HG03159 (cell line): ENCODE measurements around the gene WFDC10A.
"Not testable (repeated sequence)": the region's sequence is repeated elsewhere in the genome, so short reads cannot be mapped to it uniquely, and the experiment has no call there.

Source experiments
- ATAC-seq: cut with Tn5 transposase; IDR thresholded peaks from one replicate; pipeline ENCODE4 v1.9.1; 2021; ENCODE audit warnings: mild to moderate bottlenecking, moderate library complexity; ENCODE audit not compliant: unreplicated experiment

Gene WFDC10A

DNA sequence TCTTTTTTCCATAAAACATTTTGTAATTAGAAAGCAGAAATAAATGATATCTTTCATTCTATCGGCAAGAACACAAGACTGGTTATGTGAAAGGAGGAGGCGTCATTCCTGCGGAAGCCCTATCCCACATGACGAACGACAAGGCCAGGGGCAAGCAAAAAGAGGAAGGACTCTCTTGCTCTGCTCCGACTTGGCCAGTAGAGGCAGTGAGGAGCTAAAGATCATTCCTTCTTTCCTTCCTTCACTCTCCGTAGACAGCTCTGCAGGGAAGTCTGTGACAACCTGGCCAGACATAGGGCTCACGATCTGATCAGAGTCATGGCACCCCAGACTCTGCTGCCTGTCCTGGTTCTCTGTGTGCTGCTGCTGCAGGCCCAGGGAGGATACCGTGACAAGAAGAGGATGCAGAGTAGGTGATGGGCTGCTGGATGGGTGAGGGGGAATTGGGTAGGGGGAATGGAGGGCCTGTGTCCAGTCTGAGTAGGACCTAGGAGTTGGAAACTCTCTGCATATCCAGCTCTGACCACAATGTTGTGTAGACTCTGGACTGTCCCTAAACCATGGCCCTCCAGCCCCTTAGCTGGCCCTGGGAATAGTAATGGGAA lies at the start of gene WFDC10A:
WFDC10A (plus strand) TSS at position 244 of the 605 bp plus-strand sequence; CDS start at position 319, 75 bp downstream.
- ATAC-seq = no peak

DNA sequence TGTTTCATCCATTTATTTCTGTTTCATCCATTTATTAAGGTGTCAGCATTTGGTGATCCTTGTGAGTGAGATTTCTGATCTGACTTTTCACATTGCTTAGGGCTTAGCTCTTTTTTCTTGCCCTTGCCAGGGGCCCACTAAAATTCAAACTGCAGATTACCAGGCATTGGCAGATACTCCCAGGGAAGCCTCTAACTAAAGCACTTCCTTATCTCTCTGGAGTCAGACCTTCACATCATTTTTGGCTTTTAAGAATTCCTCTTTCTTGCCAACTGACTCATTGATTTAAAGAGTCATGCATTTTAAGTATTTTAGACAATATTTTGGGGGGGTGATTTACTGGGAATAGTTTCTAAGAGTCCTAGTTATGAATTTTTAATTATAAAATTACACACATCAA lies 47.8 kb upstream of the WFDC10A start:
- ATAC-seq = no peak

DNA sequence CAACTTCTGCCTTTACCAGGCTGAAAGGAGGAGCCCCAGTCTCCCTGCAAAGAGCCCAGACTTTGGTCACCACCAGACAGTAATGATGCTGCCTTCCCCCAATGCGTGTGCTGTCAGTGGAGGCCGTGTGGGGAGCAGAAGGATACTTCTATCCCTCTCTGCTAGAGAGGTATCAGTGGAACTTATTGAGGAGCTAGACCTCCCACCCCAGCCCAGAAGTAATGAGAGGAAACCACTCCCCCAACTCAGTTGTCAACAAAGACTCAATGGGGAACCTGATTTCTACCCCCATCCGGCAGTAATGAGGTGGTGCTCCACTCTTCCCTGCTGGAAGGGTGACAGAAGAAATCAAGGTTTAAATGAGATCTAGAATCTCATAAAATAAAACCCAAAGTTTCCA lies 46.0 kb upstream of the WFDC10A start:
- no peak for ATAC-seq

- not testable (repeated sequence) for ATAC-seq
These were observed 45.2 kb upstream of the WFDC10A start for GRCh38 chr20:45584294-45584693.

DNA sequence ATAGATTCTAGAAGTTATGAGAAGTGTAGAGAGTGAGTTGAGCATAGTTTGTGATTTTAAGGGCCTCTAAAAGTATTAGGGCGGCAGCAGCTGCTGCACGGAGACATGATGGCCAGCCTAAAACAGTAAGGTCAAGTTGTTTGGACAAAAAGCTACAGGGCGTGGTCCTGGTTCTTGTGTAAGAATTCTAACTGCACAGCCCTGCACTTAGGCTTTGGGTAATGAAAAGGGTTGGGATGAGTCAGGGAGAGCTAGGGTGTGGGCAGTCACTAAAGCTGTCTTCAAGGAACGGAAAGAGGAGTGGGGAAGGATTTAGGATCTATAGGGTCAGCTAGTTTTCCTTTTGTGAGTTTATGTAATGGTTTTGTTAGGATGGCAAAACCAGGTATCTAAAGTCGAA lies 43.6 kb upstream of the WFDC10A start:
- not testable (repeated sequence) for ATAC-seq

- no peak for ATAC-seq
These were observed 40.7 kb upstream of the WFDC10A start for GRCh38 chr20:45588800-45589199.

GRCh38 chr20:45589725-45590124 lies 39.8 kb upstream of the WFDC10A start:
- ATAC-seq = no peak

- ATAC-seq = peak; percentile 63
These were observed 36.9 kb upstream of the WFDC10A start for GRCh38 chr20:45592574-45593189.

DNA sequence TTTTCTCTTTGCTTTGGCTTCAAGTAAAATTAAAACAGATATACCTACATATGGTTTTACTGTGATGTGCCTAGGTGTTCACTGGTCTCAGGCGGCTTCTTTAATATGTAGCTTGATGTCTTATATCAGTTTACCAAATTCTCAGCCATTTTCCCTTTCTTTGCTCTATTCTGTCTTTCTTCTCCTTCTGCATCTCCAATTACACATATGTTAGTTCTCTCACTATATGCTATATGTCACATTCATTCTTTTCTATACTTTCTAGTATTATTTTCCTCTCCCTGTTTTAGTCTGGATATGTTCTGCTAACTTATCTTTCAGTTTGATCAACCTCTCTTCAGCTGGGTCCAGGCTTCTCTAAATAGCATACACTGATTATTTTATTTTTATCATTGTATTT lies 36.0 kb upstream of the WFDC10A start:
- ATAC-seq = no peak

- no peak for ATAC-seq
These were observed 34.3 kb upstream of the WFDC10A start for GRCh38 chr20:45595235-45595634.

- no peak for ATAC-seq
These were observed 21.7 kb upstream of the WFDC10A start for GRCh38 chr20:45607810-45608209.

DNA sequence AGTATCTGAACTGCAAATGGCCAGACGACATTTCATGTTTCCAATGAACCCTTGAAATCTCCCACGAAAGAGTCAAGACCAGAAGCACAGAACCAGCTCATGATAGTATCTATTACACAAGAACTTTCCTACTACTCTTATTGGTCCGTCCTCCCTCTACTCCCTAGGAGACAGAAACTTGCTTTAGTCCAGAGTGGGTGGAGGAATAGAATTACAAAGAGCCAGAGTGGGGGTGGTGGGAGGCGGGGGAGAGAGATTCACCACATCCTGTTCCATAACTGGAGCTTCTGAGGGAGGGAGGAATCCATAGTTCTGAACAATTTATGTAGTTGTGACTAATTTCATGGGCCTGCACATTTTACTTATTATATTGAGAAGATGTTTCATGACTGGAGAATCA lies 18.5 kb upstream of the WFDC10A start:
- no peak for ATAC-seq

DNA sequence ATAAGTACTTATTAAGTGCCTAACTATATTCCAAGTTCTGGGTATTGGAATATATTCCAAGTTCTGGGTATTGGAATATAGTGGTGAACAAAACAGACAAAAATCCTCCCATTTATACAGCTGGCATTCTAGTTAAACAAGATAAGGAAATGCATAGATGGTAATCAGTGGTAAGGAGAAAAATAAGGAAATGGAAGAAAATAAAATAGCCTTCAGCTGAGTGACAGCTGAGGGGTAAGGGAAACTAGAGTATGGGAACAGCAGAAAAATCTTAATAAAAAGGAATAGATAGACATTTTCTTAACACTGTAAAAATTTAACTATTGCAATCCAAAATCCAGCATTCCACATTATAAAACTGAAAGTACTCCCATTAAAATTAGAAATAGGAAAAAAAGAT lies 17.2 kb upstream of the WFDC10A start:
- ATAC-seq = no peak

GRCh38 chr20:45617591-45617990 lies 11.9 kb upstream of the WFDC10A start:
- no peak for ATAC-seq

DNA sequence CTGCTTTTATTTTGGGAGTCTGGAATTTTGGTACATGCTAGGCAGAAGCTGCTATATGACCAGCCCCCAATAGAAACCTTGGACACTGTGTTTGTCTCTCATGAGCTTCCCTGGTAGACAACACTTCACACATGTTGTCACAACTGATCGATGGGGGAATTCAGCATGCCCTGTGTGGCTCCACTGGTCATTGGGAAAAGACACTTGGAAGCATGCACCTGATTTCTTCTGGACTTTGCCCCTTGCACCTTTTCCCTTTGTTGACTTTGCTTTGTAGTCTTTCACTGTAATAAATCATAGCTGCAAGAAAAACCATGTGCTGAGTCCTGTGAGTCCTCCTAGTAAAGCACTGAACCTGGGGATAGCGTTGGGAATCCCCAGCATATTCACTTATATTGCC lies 7.9 kb upstream of the WFDC10A start:
- ATAC-seq = no peak

- ATAC-seq = no peak
These were observed 3.0 kb upstream of the WFDC10A start for GRCh38 chr20:45626540-45626939.

- ATAC-seq = no peak
These were observed 832 bp downstream of the WFDC10A start for GRCh38 chr20:45630371-45630770.

DNA sequence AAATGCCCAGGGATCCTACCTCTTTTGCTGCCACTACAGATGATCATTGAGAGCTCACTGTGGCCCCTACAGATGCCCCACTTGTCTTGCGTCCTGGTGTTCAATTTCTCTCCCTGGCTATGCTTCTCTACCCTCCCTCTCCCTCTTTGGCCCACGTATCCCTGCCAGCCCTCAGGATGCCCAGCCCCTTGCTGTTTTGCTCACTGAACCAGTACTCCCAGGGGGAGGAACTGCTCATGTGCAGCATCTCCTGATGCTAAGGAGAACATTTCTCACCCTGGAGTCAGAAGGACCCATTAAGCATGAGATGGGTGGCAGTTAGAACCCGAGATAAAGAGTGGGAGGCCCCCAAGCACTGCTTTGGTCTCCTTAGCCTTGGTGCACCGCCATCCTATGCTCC lies 1.6 kb downstream of the WFDC10A start, which contains the start of gene WFDC9:
WFDC9 (minus strand) TSS at position 101 of the 400 bp plus-strand sequence. CDS start 21,103 bp downstream, outside the sequence.
- no peak for ATAC-seq

DNA sequence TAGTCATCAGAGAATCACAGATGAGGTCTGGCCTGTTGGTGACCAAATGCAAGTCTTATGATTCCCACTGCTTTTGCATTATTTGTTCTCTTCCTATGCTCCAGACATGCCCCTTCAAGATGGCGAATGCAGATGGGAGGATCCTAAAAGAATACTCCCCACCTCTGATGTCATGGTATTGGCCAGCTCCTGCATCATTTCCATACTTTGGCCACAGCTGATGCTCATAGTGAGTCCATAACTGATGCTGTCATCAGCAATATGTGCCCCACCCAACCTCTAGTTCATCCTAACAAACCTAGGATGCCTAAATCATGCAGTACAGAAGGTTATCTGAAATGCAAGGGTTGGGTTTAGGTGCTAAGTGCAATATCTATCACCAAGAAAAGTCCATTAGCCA lies 7.0 kb downstream of the WFDC10A start:
- ATAC-seq = no peak

- no peak for ATAC-seq
These were observed 10.1 kb downstream of the WFDC10A start for GRCh38 chr20:45639687-45640086.

DNA sequence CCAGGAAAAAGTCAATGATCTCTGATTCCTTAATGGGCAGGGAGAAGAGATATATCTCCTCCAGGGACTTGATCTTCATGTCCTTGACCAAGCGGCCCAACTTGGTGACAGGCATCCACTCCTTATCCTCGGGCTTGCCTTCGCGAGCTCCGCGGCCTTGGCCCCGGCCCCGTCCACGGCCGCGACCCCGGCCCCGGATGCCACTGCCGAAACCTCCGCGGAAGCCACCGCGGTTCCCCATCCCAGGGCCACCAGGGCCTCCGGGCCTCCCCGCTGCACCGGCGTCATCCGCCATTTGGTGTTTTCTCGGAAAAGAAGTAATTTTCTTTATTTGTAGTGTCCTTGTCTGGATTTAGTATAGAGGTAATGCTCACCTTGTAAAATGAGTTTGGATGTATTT lies 11.5 kb downstream of the WFDC10A start:
- ATAC-seq = not testable (repeated sequence)

DNA sequence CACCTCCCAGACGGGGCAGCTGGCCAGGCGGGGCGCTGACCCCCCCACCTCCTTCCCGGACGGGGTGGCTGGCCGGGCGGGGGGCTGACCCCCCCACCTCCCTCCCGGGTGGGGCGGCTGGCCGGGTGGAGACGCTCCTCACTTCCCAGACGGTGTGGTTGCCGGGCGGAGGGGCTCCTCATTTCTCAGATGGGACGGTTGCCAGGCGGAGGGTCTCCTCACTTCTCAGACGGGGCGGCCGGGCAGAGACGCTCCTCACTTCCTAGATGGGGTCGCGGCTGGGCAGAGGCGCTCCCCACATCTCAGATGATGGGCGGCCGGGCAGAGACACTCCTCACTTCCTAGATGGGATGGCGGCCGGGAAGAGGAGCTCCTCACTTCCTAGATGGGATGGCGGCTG lies 16.3 kb downstream of the WFDC10A start:
- ATAC-seq = not testable (repeated sequence)

DNA sequence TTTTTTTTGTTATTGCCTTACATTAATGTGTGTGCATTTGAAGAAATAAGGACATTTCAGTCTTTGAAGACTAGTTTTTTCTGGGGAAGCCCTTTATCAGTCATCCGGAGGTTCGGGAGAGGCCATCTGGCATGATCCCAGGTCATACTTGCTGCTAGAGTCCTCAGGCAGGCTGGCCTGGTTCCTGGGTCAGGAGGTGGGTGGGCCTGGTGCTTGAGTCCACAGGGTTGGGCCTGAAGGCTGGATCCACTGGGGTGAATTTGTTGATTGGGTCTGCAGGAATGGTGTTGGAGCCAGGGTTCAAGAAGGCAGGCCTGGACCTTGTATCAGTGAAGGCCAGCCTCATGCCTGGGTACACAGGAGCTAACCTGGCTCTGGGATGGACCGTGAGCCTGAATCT lies 17.3 kb downstream of the WFDC10A start:
- ATAC-seq = no peak
